Measurements from ENCODE around the gene MAPK13.

The MAPK13 gene

GRCh38 chr6:36109092-36109491 is 21.2 kb upstream of the MAPK13 start:
- TF ChIP-seq CREB1 (IDR thresholded peaks at IDR 0.05; ENCODE audit: low read depth) (no peak), FOXM1 (IDR thresholded peaks at IDR 0.05; ENCODE audit: borderline replicate concordance, low read depth) (no peak), TCF12 (IDR thresholded peaks at IDR 0.05; ENCODE audit: low read depth) (no peak), REST (IDR thresholded peaks at IDR 0.05; ENCODE audit: low read depth) (no peak), TEAD4 (IDR thresholded peaks at IDR 0.05) (no peak), ZBTB7A (IDR thresholded peaks at IDR 0.05; ENCODE audit: low read depth) (no peak), NFIC (IDR thresholded peaks at IDR 0.05) (no peak)

GRCh38 chr6:36110050-36110449 is 20.3 kb upstream of the MAPK13 start:
- TF ChIP-seq TAF1 (IDR thresholded peaks at IDR 0.05; ENCODE audit: low read depth) (no peak), REST (IDR thresholded peaks at IDR 0.05; ENCODE audit: low read depth) (no peak), MAX (IDR thresholded peaks at IDR 0.05) (no peak), TEAD4 (IDR thresholded peaks at IDR 0.05) (no peak), USF1 (IDR thresholded peaks at IDR 0.05) (no peak), YY1 (IDR thresholded peaks at IDR 0.05; ENCODE audit: low read depth) (no peak), FOXM1 (IDR thresholded peaks at IDR 0.05; ENCODE audit: borderline replicate concordance, low read depth) (no peak), EP300 (IDR thresholded peaks at IDR 0.05; ENCODE audit: borderline replicate concordance) (no peak), NFIC (IDR thresholded peaks at IDR 0.05) (no peak), EGR1 (IDR thresholded peaks at IDR 0.05) (no peak), ZBTB7A (IDR thresholded peaks at IDR 0.05; ENCODE audit: low read depth) (no peak), CEBPB (IDR thresholded peaks at IDR 0.05) (no peak), TCF12 (IDR thresholded peaks at IDR 0.05; ENCODE audit: low read depth) (no peak), CREB1 (IDR thresholded peaks at IDR 0.05; ENCODE audit: low read depth) (no peak), RAD21 (IDR thresholded peaks at IDR 0.05; ENCODE audit: low read depth) (no peak)

- no peak for TF ChIP-seq NFIC (IDR thresholded peaks at IDR 0.05)
- no peak for TF ChIP-seq ZBTB7A (IDR thresholded peaks at IDR 0.05; ENCODE audit: low read depth)
- no peak for TF ChIP-seq CREB1 (IDR thresholded peaks at IDR 0.05; ENCODE audit: low read depth)
- no peak for TF ChIP-seq MAX (IDR thresholded peaks at IDR 0.05)
- no peak for TF ChIP-seq EP300 (IDR thresholded peaks at IDR 0.05; ENCODE audit: borderline replicate concordance)
- no peak for TF ChIP-seq FOXM1 (IDR thresholded peaks at IDR 0.05; ENCODE audit: borderline replicate concordance, low read depth)
- TF ChIP-seq RAD21 (IDR thresholded peaks at IDR 0.05; ENCODE audit: low read depth), result no peak
- no peak for TF ChIP-seq TCF12 (IDR thresholded peaks at IDR 0.05; ENCODE audit: low read depth)
- TF ChIP-seq USF1 (IDR thresholded peaks at IDR 0.05), result no peak
- no peak for TF ChIP-seq TEAD4 (IDR thresholded peaks at IDR 0.05)
- TF ChIP-seq EGR1 (IDR thresholded peaks at IDR 0.05), result no peak
- no peak for TF ChIP-seq CEBPB (IDR thresholded peaks at IDR 0.05)
- TF ChIP-seq YY1 (IDR thresholded peaks at IDR 0.05; ENCODE audit: low read depth), result no peak
Observed at GRCh38 chr6:36110863-36111262, 19.4 kb upstream of the MAPK13 start.

- TF ChIP-seq NFIC (IDR thresholded peaks at IDR 0.05), result no peak
- TF ChIP-seq TCF12 (IDR thresholded peaks at IDR 0.05; ENCODE audit: low read depth), result no peak
- TF ChIP-seq MAX (IDR thresholded peaks at IDR 0.05), result no peak
- no peak for TF ChIP-seq YY1 (IDR thresholded peaks at IDR 0.05; ENCODE audit: low read depth)
- no peak for TF ChIP-seq EGR1 (IDR thresholded peaks at IDR 0.05)
- no peak for TF ChIP-seq EP300 (IDR thresholded peaks at IDR 0.05; ENCODE audit: borderline replicate concordance)
- TF ChIP-seq RAD21 (IDR thresholded peaks at IDR 0.05; ENCODE audit: low read depth), result no peak
- TF ChIP-seq REST (IDR thresholded peaks at IDR 0.05; ENCODE audit: low read depth), result no peak
- no peak for TF ChIP-seq CREB1 (IDR thresholded peaks at IDR 0.05; ENCODE audit: low read depth)
- TF ChIP-seq TAF1 (IDR thresholded peaks at IDR 0.05; ENCODE audit: low read depth), result no peak
- TF ChIP-seq USF1 (IDR thresholded peaks at IDR 0.05), result no peak
- no peak for TF ChIP-seq FOXM1 (IDR thresholded peaks at IDR 0.05; ENCODE audit: borderline replicate concordance, low read depth)
- TF ChIP-seq TEAD4 (IDR thresholded peaks at IDR 0.05), result no peak
Observed at GRCh38 chr6:36111526-36111925, 18.8 kb upstream of the MAPK13 start.
